CD4-positive, alpha-beta T cell (primary cell): ENCODE data around the gene SNED1. TPM values are rescaled to one million over a fixed set of nuclear protein-coding genes. Genes with fewer than 3 reads are reported as not detected.

Experiments
- ATAC-seq: fragments of 200-7000 bp; cut with Tn5 transposase; one replicate; pipeline ENCODE4 v1.10.0; 2022; ENCODE audit warnings: mild to moderate bottlenecking; ENCODE audit not compliant: poor library complexity
- CTCF ChIA-PET: fragments of 350-600 bp; sonication (Branson Sonifier 250); formaldehyde crosslinking; loops from one replicate; lab custom pipeline; 2021; ENCODE audit warnings: antibody characterized with exemption, inconsistent platforms; lab: Charles Lee
- POLR2A ChIA-PET: fragments of 350-600 bp; sonication (Branson Sonifier 250); formaldehyde crosslinking; loops from one replicate; lab custom pipeline; 2021; ENCODE audit warnings: antibody characterized with exemption, inconsistent platforms; lab: Charles Lee
- DNase-seq, 14 experiments: peaks; one replicate each; pipeline ENCODE4 v3.0.0-alpha.2; 2013 to 2020; ENCODE audit warnings: mixed read lengths in 2 of 14
- H3K27ac ChIP-seq, 2 donors: one replicate each; pipeline versions ENCODE4 v1.5.1 to v1.7.0; 2013; ENCODE audit warnings: low read length in 2 of 2, low read depth in 1 of 2, mild to moderate bottlenecking in 1 of 2
- H3K27me3 ChIP-seq, 2 experiments: 1 replicate in 1 of 2; 2 replicates in 1 of 2; pipeline versions ENCODE4 v1.6.1 to v1.7.0; 2013; ENCODE audit warnings: low read length in 2 of 2, control low read depth in 1 of 2, mild to moderate bottlenecking in 1 of 2, moderate library complexity in 1 of 2; ENCODE audit not compliant: insufficient read depth in 2 of 2, control insufficient read depth in 1 of 2
- H3K36me3 ChIP-seq: one replicate; pipeline ENCODE4 v1.6.1; 2013; ENCODE audit warnings: low read length, control low read depth; ENCODE audit not compliant: insufficient read depth
- H3K4me1 ChIP-seq: one replicate; pipeline ENCODE4 v1.6.1; 2013; ENCODE audit warnings: low read length, control low read depth; ENCODE audit not compliant: insufficient read depth
- H3K4me3 ChIP-seq: one replicate; pipeline ENCODE4 v1.5.1; 2013; ENCODE audit warnings: mild to moderate bottlenecking, low read length, moderate library complexity
- H3K9me3 ChIP-seq, 2 experiments: 1 replicate in 1 of 2; 2 replicates in 1 of 2; pipeline versions ENCODE4 v1.6.1 to v1.7.0; 2013; ENCODE audit warnings: low read length in 2 of 2, mild to moderate bottlenecking in 2 of 2, control low read depth in 1 of 2, moderate library complexity in 1 of 2; ENCODE audit not compliant: control insufficient read depth in 1 of 2, insufficient read depth in 1 of 2
- H3K27ac Mint-ChIP-seq: one replicate; pipeline ENCODE4 v1.8.0; 2020; ENCODE audit warnings: mixed read lengths
- H3K27me3 Mint-ChIP-seq: one replicate; pipeline ENCODE4 v1.8.0; 2021; ENCODE audit warnings: mixed read lengths
- H3K36me3 Mint-ChIP-seq: one replicate; pipeline ENCODE4 v1.8.0; 2021; ENCODE audit warnings: low read depth, mixed read lengths
- H3K4me1 Mint-ChIP-seq: one replicate; pipeline ENCODE4 v1.8.0; 2021; ENCODE audit warnings: low read depth, mixed read lengths
- H3K4me3 Mint-ChIP-seq: one replicate; pipeline ENCODE4 v1.8.0; 2020; ENCODE audit warnings: mild to moderate bottlenecking, mixed read lengths
- H3K9me3 Mint-ChIP-seq: one replicate; pipeline ENCODE4 v1.8.0; 2020; ENCODE audit warnings: mixed read lengths
- CTCF ChIP-seq: fragments of 200-600 bp; IDR thresholded peaks from one replicate; pipeline ENCODE4 v1.8.0; 2022; ENCODE audit warnings: antibody characterized with exemption, mild to moderate bottlenecking
- intact Hi-C, 2 experiments: fragments of 100-400 bp; cut with DNase I in 1 of 2; cut with micrococcal nuclease in 1 of 2; formaldehyde crosslinking; loops; one replicate each; pipeline versions ENCODE4 v1.15.1 to v1.9.0; 2023 to 2025; cut with DNase I, micrococcal nuclease
- total RNA-seq, 174 experiments: library from RNA in 2 of 174; stranded (reverse) in 2 of 174; gene quantifications; one replicate each; pipeline ENCODE4 v1.2.3 and lab custom pipeline; 2021 to 2026

The SNED1 gene
- total RNA-seq, 2 experiments from 2014 or later, result 42.0 to 42.7 TPM

- no peak overlapping the region for H3K4me3 ChIP-seq
- H3K9me3 ChIP-seq, result no peaks in the 10 kb centered on the region
- H3K4me1 ChIP-seq, result peaks cover 4% of the 10 kb centered on the region
- Mint-ChIP-seq H3K4me3 (no peak overlapping the region), H3K36me3 (peaks cover 3% of the 10 kb centered on the region), H3K27ac (no peak overlapping the region), H3K9me3 (no peaks in the 10 kb centered on the region), H3K4me1 (no peaks in the 10 kb centered on the region), H3K27me3 (no peaks in the 10 kb centered on the region)
- no peaks in the 10 kb centered on the region for H3K27me3 ChIP-seq
- ATAC-seq (no peak), DNase-seq (no peak)
- no peak for TF ChIP-seq CTCF
- intact Hi-C loops, result no loop called here
- CTCF ChIA-PET, result no interaction called here
- H3K27ac ChIP-seq, result no peak overlapping the region
- H3K36me3 ChIP-seq, result no peaks in the 10 kb centered on the region
- POLR2A ChIA-PET, result interaction anchor here (0.5 to 0.9 kb wide), 2 partner anchors 9 to 80 kb away, joined by 3 read pairs; partner anchors contain the start of gene PASK
Observed at GRCh38 chr2:241068942-241069810, 70.8 kb downstream of the SNED1 start.

- CTCF ChIA-PET, result no interaction called here
- Histone ChIP-seq H3K4me1 (no peaks in the 10 kb centered on the region), H3K27ac (no peak overlapping the region), H3K36me3 (peaks cover 7% of the 10 kb centered on the region), H3K27me3 (no peaks in the 10 kb centered on the region), H3K9me3 (no peaks in the 10 kb centered on the region), H3K4me3 (no peak overlapping the region)
- H3K4me3 Mint-ChIP-seq, result no peak overlapping the region
- no peak for TF ChIP-seq CTCF
- POLR2A ChIA-PET, result interaction anchor here (0.5 kb wide), 1 partner anchor 79 kb away, joined by 3 read pairs; the partner anchor contains the start of gene PASK
- H3K9me3 Mint-ChIP-seq, result no peaks in the 10 kb centered on the region
- peak in 1 of 14 experiments; percentile 18 for DNase-seq
- H3K36me3 Mint-ChIP-seq, result peaks cover 7% of the 10 kb centered on the region
- intact Hi-C loops, result loop anchor here (10.0 kb wide), 2 partner anchors 55 to 155 kb away; no protein-coding TSS in a partner anchor
- ATAC-seq, result no peak
- no peak overlapping the region for H3K27ac Mint-ChIP-seq
- H3K27me3 Mint-ChIP-seq, result no peaks in the 10 kb centered on the region
- no peaks in the 10 kb centered on the region for H3K4me1 Mint-ChIP-seq
Observed at GRCh38 chr2:241069821-241070281, 71.4 kb downstream of the SNED1 start.

- Histone ChIP-seq H3K27ac (no peak overlapping the region), H3K9me3 (no peaks in the 10 kb centered on the region), H3K36me3 (peaks cover 12% of the 10 kb centered on the region), H3K4me3 (no peak overlapping the region), H3K27me3 (no peaks in the 10 kb centered on the region), H3K4me1 (no peaks in the 10 kb centered on the region)
- TF ChIP-seq CTCF, result no peak
- H3K9me3 Mint-ChIP-seq, result no peaks in the 10 kb centered on the region
- ChIA-PET CTCF (no interaction called here), POLR2A (no interaction called here)
- H3K27me3 Mint-ChIP-seq, result no peaks in the 10 kb centered on the region
- H3K4me3 Mint-ChIP-seq, result no peak overlapping the region
- H3K4me1 Mint-ChIP-seq, result no peaks in the 10 kb centered on the region
- H3K36me3 Mint-ChIP-seq, result peaks cover 12% of the 10 kb centered on the region
- ATAC-seq (no peak), DNase-seq (no peak)
- intact Hi-C loops, result loop anchor here (10.0 kb wide), 2 partner anchors 56 to 156 kb away; no protein-coding TSS in a partner anchor
- no peak overlapping the region for H3K27ac Mint-ChIP-seq
Observed at GRCh38 chr2:241070361-241070760, 71.9 kb downstream of the SNED1 start.
